ENCODE measurements around the gene RBP7.
"Not testable (repeated sequence)": the region's sequence is repeated elsewhere in the genome, so short reads cannot be mapped to it uniquely, and the experiment has no call there.

Gene RBP7

DNA sequence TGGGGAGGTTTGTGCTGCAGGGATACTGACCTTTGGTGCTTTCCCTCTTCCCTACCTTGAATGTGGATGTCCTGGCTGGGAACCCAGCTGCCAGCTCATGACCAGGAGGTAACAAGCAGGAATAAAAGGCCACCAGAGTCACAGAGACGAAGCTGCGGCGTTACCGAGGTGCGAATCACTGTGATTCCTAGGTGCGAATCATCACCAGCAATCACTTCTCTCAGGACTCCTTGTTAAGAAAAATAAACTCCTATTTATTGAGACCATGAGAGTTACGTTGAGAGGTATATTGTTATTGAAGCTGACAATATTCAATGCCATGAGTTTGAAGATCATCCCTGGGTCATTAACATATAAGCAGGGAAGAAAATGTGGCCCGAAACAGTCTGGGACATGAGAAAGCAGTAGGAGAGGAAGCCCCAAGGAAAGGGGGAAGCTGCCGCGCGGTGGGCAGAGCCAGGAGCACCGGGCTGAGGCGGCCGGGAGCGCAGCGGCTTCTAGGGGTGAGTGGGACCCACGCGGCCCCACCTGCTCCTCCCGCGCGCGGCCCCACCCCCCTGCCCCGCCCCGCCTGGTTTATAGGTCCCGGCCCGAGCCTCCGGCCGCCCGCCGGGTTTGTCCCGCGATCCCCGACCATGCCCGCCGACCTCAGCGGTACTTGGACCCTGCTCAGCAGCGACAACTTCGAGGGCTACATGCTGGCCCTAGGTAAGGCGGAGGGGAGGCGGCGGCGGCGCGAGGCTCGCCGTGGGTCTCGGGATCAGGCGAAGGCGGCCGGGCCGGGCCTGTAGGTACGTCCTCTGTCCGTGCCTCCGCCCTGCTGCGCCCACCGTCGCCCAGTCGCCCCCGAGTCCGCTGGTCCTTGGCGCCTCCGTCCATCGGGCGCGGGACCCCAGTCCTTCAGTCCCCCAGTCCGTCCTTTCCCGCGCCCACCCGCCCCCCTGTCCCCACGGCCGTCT, at the start of gene RBP7:
TSS of gene RBP7 (plus strand) at position 605 of the 959 bp plus-strand sequence. CDS start at position 636, 31 bp downstream.
- no peak for DNase-seq

DNA sequence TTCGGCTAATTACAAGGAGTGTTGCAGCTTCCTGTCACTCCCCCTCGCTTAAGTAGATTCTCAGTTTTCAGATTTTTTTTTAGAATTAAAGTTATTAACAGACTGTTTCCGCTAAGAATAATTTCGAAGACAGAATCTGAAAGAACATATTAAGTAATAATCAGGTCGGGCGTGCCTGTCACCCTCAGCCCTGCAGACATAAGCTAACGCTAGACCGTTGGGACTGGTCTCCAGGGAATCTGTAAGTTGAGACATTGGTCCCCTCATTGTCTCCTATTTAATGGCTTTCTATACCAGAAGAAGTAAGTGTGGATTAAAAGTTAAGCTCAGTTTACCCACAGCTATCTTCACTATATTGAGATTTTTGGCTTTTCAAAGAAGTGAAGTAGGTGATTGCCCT, 39.3 kb upstream of the RBP7 start:
- no peak for DNase-seq

DNA sequence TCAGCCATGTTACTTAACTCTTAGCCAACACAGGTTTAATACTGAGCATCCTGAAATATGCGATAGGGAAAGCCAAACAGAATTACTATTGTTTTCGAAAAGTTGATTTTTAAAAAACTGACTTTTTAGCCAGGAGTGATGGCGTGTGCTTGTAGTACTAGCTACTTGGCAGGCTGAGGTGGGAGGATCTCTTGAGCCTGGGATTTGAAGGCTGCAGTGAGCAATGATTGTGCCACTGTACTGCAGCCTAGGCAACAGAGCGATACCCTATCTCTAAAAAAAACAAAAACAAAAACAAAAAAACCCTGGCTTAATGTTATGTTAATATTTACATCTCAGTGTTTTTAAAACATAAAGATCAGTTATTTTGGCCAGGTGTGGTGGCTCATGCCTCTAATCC, 37.0 kb upstream of the RBP7 start:
- no peak for DNase-seq

DNA sequence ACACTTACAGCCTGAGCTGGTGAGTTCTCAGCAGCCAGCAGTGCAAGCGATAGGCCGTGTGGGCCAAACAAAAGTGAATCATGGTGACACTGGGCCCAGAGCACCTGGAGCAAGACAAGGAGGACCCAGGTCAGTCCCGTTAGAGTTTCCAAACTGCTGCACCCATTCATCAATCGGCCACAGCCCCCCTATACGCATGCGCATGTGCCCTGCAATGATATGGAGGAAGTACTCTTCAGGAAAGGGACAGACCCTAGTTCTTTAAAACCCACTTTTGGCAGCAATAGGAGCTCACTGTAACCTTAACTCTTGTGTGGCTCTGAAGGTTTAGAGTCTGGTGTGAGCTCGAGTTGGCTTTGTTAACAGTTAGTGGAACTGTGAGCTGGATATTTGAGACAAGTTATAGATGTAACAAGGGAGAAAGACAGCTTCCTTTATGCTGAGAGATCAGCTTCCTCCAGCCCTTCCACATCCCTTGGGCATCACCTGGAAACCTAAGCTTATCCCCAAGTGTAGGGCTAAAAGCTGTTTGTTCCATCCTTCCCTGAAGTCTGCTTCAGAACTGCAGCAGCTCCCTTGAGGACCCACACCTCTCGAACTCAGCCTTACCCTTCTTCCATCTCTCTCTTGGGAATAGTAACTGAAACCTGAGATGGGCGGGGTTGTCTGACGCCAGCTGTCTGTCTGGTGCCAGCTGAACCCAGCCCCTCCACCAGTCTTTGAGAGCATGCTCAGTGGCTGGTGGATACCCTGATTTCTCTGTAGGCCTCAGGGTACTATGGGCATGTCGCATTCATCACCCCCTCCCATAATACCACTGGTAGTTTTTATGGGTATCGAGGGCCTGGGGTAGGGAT, 36.1 kb upstream of the RBP7 start:
- peak; percentile 90 for DNase-seq

DNA sequence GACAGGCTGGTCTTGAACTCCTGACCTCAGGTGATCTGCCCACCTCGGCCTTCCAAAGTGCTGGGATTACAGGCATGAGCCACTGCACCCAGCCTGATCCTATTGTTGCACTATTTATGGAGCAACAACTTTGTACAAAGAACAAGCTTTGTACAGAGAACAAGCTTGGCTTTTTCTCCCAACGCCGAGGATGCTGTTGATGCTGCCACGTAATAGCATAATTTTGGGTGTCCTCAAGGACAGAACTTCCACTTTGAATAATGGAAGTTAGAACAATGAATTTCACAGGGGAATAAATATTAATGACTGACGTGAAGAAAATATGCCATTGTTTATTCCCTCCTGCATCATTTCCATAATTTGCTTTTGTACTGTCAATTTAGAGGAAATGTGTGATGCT, 12.8 kb upstream of the RBP7 start:
- no peak for DNase-seq

DNA sequence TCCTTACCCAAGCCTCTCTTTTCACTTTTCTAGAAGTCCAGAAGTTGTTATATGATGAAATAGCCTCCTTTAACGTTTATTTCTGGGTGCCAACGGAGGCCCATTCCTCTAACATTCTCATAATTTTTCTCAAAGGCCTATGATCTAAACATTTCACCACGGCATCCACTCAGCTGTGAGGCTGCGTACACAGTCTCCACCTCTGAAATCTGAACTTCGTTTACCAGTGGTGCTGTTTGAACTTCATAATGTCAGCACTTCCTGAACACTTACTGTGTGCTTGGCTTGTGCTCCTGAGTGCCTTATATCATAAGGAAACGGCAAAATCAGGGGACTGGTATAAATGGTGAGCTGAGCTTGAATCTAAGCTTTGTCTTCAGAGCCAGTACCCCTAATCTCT, 12.0 kb upstream of the RBP7 start:
- DNase-seq, result no peak

DNA sequence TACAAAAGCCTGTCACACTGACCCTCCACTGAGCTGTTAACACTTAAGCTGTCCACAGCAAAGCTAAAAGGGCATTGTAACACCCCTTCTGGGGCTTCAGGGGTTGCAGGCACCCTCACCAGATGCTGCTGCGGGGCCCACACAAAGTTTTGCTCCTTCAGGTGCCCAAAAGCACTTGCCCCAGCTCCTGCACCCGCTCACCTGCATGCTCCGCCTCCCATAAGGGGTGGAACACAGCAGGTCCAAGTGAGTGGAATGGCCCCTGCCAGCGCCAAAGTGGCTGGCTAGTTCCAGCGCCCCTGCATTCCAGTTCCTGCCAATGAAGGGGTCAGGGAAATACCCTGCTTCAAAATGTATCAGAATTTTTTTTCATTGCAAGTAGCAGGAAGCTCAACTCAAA, 7.3 kb upstream of the RBP7 start:
- DNase-seq, result no peak

DNA sequence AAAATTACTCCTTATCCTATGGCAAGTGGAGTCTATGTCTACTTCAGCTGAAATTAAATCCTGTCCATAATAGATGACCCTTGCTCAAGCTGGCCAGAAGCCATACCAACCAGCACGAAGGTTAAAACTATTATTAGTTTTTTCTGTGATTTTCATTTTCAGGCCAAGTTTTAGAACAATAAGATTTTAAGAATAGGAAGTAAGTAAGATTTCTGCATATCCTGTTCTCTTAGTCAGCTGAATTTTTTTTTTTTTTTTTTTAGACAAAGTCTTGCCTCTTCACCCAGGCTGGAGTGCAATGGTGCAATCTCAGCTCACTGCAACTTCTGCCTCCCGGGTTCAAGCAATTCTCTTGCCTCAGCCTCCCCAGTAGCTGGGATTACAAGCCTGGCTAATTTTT, 6.1 kb upstream of the RBP7 start:
- DNase-seq, result no peak

DNA sequence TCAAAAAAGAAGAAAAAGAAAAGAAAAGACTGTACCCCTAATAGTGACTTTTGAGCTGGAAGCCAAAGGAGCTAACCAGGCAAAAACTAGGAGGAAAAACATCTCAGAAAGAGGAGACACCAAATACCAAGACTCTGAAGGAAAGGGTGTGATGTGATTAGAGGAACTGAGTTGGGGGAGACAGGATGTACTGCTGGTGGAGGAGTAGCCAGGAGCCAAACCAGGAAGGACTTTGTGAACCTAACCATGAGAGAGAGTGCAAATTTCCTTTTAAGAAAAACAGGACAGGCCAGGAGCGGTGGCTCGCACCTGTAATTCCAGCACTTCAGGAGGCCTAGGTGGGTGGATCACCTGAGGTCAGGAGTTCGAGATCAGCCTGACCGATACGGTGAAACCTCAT, 4.1 kb upstream of the RBP7 start:
- no peak for DNase-seq

DNA sequence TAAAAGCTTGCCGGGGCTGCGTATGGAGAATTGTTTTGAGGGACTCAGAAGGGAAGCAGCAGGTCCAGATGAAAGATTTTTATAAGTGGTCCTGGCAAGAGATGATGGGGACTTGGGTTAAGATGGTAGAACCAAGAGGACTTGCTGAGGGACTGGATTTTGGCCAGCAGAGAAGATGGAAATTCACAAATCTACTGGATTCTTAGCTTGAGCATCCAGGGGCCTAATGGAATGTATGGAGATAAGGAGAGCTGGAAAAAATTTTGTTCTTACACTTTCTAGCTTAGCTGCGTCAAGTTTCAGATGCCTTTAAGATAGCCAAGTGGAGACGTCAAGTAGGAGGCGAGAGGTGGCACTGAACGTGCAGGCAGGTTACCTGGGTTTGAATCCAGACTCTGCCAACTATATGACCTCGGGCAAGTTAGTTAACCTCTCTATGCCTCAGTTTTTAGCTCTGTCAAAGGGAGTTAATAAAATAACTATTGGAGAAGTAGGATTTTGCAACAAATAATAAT, 3.4 kb upstream of the RBP7 start:
- no peak for DNase-seq

DNA sequence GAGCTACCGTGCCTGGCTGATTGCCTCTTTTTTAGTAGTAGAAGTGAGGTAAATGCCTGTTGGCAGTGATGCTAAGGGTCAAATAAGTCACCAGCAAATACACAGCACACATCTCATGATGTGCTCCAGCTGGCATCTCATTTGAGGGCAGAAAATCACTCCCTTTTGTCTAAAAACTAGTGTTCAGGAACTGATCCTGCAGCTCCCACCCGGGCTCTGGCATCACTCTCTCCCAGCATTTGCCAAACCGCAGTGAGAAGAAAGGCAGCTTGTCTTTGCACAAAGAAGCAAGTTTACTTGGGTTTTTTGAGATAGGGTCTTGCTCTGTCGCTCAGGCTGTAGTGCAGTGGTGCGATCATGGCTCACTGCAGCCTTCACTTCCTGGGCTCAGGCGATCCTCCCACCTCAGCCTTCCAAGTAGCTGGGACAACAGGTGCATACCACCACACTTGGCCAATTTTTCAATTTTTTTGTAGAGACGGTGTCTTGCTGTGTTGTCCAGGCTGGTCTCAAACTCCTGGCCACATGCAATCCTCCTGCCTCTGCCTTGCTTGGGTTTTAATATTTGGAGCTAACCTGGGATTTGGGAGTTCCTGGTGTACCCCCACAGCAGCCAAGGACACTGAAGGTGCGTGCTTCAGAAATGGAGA, 4.1 kb downstream of the RBP7 start:
- DNase-seq, result no peak

DNA sequence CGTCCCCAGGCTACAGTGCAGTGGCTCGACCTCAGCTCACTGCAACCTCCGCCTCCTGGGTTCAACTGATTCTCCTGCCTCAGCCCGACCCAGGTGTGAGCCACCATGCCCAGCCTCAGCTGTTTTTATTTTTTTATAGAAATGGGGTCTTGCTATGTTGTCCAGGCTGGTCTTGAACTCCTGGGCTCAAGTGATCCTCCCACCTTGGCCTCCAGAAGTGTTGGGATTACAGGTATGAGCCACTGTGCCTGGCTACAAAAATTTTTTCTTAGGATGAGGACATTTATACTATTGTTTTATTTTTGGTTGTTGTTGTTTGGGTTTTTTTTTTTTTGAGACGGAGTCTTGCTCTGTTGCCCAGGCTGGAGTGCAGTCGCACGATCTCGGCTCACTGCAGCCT, 8.2 kb downstream of the RBP7 start:
- not testable (repeated sequence) for DNase-seq

DNA sequence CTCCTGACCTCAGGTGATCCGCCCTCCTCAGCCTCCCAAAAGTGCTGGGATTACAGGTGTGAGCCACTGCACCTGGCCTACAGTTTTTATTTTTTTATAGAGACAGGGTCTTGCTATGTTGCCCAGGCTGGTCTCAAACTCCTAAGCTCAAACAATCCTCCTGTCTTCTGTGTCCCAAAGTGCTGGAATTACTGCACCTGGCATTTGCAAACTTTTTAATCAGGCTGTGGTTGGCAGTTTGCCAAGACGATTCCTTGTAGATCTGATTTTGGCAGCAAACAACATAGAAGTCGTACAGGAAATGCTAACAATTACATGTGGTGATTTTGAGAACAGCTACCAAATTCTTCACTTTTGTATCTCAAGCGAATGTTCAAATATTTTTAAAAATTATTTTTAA, 10.1 kb downstream of the RBP7 start:
- no peak for DNase-seq

DNA sequence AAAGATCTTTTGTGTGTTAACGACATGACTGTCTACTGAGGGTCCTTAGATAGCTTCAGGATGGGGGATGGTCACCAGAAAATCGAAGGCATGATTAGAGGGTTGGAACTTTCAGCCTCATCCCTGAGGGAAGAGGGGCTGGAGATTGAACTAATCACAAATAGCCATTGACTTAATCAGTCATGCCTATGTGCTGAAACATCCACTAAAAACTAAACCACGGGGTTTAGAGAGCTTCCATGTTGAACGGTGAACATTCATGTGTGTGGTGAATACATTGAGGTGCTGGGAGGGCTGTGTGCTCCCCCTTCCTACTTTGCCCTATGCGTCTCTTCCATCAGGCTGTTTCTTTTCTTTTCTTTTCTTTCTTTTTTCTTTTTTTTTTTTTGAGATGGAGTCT, 17.0 kb downstream of the RBP7 start:
- DNase-seq, result no peak

DNA sequence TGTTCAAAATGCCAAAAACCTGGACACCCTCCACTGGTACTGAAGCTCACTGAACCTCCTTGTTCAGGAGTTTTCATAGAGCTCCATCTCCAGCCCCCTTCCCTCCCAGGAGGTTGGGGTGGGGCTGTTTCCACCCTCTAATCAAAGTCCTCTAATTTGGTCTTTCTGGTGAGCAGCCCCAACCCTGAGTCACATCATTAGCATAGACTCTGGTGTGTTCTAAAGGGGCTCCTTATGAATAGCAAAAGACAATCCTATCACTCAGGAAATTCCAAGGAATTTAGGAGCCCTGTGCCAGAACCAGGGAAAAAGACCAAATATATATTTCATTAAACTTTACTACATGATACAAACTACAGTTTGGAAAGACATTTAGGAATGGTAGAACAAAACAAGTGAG, 22.5 kb downstream of the RBP7 start:
- no peak for DNase-seq

DNA sequence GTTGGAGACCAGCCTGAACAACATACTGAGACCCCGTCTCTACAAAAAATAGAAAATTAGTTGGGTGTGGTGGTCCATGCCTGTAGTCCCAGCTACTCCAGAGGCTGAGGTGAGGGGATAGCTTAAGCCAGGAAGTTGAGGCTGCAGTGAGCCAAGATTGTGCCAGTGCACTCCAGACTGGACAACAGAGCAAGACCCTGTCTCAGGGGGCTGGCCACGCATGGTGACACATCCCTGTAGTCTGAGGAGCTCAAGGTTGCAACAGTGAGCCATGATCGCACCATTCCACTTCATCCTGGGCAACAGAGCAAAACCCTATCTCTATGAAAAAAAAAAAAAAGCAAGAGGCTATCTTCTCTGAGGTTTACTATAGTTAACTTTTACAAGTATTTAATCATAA, 23.1 kb downstream of the RBP7 start:
- no peak for DNase-seq

DNA sequence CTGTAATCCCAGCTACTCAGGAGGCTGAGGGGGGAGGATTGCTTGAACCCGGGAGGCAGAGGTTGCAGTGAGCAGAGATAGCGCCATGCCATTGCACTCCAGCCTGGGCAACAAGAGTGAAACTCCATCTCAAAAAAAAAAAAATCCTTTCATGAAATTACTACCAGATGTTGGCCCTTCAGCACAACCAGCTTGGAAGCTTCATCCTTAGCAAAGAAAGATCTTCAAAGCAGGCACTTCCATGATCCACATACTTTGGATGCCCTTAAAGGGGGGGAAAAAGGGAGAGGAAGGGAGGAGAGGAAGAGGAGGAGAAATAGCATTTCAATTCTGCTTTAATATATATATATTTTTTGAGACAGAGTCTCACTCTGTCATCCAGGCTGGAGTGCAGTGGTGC, 23.6 kb downstream of the RBP7 start:
- not testable (repeated sequence) for DNase-seq

DNA sequence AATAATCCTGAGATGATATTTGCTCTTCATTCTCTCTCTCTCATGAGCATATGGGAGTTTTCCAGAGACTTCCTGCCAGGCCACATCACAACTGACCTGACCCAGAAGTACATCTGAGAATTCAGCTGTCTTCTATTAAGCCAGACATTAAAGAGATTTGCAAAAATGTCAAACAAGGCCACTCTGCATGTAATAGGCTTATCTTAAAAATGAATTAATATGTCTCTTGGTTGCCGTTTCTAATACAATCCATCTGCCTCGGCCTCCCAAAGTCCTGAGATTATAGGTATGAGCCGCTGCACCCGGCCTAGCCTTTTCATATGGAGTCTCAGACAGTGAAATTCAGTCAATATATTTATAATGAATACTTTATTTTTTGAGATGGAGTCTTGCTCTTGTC, 25.0 kb downstream of the RBP7 start:
- not testable (repeated sequence) for DNase-seq

DNA sequence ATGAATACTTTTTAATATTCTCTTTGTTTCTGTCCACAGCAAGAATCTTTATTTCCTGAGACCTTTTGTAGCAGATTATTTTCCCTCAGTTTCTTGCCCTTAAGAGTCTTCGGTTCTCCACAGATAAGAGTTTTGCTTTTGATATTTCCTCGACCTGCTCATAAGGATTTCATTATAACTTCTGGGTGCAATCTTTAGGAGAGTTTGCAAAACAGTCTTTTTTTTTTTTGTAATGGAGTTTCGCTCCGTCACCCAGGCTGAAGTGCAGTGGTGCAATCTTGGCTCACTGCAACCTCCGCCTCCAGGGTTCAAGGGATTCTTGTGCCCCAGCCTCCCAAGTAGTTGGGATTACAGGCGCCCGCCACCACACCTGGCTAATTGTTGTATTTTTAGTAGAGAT, 25.6 kb downstream of the RBP7 start:
- no peak for DNase-seq

DNA sequence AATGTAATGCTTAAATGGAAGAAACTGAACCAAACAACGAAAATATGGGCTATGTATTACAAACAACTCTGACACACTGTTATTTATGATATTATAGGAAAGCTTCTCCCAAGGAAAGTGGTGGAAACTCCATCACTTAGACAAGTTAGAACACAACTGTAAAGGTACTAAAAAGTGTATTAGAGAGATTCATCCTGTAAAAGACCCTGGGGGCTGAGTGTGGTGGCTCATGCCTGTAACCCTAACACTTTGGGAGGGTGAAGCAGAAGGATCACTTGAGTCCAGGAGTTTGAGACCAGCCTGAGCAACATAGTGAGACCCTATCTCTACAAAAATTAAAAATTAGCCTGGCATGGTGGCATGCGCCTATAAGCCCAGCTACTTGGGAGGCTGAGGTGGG, 28.3 kb downstream of the RBP7 start:
- DNase-seq, result no peak

DNA sequence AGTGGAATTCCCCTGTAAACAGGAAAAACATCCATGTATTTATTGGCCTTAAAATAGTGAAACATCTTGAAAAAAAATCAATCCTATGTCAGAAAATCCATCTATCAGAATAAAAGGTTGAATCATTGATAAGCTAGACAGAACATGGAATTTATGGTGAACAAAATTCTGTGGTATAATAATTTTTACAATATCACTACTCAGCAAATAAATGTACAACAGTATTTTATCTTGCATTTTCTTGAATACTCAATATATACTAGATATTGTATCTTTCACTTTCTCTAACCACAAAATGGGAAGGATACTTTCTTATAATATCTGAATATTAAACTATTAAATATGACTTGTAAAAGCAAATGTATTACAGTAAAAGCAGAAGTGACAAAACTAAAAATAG, 30.0 kb downstream of the RBP7 start:
- no peak for DNase-seq

DNA sequence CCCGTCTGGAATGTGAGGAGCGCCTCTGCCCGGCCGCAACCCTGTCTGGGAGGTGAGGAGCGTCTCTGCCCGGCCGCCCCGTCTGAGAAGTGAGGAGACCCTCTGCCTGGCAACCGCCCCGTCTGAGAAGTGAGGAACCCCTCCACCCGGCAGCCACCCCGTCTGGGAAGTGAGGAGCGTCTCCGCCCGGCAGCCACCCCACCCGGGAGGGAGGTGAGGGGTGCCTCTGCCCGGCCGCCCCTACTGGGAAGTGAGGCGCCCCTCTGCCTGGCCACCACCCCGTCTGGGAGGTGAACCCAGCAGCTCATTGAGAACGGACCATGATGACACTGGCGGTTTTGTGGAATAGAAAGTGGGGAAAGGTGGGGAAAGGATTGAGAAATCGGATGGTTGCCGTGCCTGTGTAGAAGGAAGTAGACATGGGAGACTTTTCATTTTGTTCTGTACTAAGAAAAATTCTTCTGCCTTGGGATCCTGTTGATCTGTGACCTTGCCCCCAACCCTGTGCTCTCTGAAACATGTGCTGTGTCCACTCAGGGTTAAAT, 32.0 kb downstream of the RBP7 start:
- DNase-seq, result not testable (repeated sequence)

DNA sequence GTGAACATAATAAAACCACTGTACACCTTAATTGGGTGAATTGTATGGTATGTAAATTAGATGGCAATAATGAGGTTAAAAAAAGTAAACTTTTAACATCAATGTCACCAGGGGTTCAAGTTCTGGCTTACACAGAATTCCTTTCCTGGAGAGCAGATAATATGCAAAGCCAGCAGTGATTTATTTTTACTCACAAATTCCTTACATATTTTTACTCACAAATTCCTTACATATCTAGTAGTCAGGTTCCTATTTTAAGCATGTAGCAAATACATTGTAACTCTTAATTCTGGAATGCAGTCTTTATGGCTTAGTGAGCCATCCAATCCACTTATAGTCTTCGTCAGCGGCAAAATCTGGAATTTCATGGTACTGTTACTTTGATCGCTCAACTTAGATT, 34.4 kb downstream of the RBP7 start:
- DNase-seq, result no peak
